KMS-11 (cell line): ENCODE data around the gene RUNX3.
"Not testable (repeated sequence)": the region's sequence is repeated elsewhere in the genome, so short reads cannot be mapped to it uniquely, and the experiment has no call there.

ENCODE experiments used
- H2AFZ ChIP-seq: fragments of 200-600 bp; sonication (generic); 2 replicates; pipeline ENCODE4 v1.6.1; 2016; ENCODE audit warnings: antibody characterized with exemption, mixed run types, low read depth
- H3K27ac ChIP-seq: fragments of 200-600 bp; sonication (generic); 2 replicates; pipeline ENCODE4 v1.6.1; 2016; ENCODE audit warnings: mild to moderate bottlenecking, mixed run types
- H3K27me3 ChIP-seq: fragments of 200-600 bp; sonication (generic); 2 replicates; pipeline ENCODE4 v1.6.1; 2017; ENCODE audit warnings: mild to moderate bottlenecking, low read depth, mixed run types, moderate library complexity; ENCODE audit not compliant: insufficient read depth
- H3K36me3 ChIP-seq: fragments of 200-600 bp; sonication (generic); 2 replicates; pipeline ENCODE4 v1.6.1; 2017; ENCODE audit warnings: mild to moderate bottlenecking, mixed run types; ENCODE audit not compliant: insufficient read depth
- H3K4me1 ChIP-seq: fragments of 200-600 bp; sonication (generic); 2 replicates; pipeline ENCODE4 v1.6.1; 2016; ENCODE audit warnings: mild to moderate bottlenecking, low read depth, mixed run types; ENCODE audit not compliant: poor library complexity, severe bottlenecking
- H3K4me2 ChIP-seq: fragments of 200-600 bp; sonication (generic); 2 replicates; pipeline ENCODE4 v1.7.0; 2016; ENCODE audit warnings: mild to moderate bottlenecking, mixed run types
- H3K4me3 ChIP-seq: fragments of 200-600 bp; sonication (generic); IDR thresholded peaks from 2 replicates; pipeline ENCODE4 v1.6.1; 2017; ENCODE audit warnings: low read depth, low read length, mixed read lengths; ENCODE audit not compliant: insufficient read depth
- H3K79me2 ChIP-seq: fragments of 200-600 bp; sonication (generic); 2 replicates; pipeline ENCODE4 v1.6.1; 2016; ENCODE audit warnings: low read depth, mixed run types; ENCODE audit not compliant: insufficient read depth
- H3K9ac ChIP-seq: fragments of 200-600 bp; sonication (generic); 2 replicates; pipeline ENCODE4 v1.6.1; 2016; ENCODE audit warnings: mild to moderate bottlenecking, mixed run types
- H4K20me1 ChIP-seq: fragments of 200-600 bp; sonication (generic); 2 replicates; pipeline ENCODE4 v1.6.1; 2016; ENCODE audit warnings: mild to moderate bottlenecking, mixed run types; ENCODE audit not compliant: insufficient read depth
- TF ChIP-seq, protein P1 (sequence below): fragments of 200-600 bp; sonication (generic); conservative IDR thresholded peaks from 2 replicates; pipeline ENCODE4 v1.6.1; 2017; ENCODE audit warnings: low read depth, mild to moderate bottlenecking, antibody characterized with exemption, low read length, moderate library complexity, mixed read lengths

RUNX3 gene

DNA sequence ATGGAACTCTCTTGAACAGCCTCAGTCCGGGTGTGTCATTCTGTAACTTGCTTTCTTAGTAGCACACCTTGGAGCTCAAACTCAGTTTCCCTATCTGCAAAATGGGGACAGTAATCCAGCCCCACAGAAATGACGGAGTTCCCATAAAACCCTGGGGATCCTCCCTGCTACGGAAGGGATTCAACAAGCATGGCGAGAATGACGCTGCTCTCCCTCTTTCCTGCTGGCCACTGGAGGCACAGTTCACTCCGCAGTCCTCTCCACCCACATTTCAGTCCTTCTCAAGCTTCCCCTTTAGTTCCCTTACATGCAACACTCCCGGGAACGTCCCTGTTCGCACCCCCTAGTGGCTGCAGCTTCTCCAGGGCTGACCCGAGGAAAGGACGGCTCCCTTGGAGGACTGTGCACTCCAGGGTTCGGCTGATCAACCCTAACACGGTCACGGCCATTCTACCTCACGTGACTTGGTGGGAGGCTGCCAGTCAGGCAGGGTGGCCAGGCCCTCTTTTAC, 20.6 kb downstream of the RUNX3 start:
- no peaks in the 10 kb centered on the region for H3K4me1 ChIP-seq
- H3K4me2 ChIP-seq: no peak overlapping the region
- no peaks in the 10 kb centered on the region for H3K27me3 ChIP-seq
- H4K20me1 ChIP-seq: no peaks in the 10 kb centered on the region; the same call in 1 of the 2 replicates
- TF ChIP-seq, protein P1, sequence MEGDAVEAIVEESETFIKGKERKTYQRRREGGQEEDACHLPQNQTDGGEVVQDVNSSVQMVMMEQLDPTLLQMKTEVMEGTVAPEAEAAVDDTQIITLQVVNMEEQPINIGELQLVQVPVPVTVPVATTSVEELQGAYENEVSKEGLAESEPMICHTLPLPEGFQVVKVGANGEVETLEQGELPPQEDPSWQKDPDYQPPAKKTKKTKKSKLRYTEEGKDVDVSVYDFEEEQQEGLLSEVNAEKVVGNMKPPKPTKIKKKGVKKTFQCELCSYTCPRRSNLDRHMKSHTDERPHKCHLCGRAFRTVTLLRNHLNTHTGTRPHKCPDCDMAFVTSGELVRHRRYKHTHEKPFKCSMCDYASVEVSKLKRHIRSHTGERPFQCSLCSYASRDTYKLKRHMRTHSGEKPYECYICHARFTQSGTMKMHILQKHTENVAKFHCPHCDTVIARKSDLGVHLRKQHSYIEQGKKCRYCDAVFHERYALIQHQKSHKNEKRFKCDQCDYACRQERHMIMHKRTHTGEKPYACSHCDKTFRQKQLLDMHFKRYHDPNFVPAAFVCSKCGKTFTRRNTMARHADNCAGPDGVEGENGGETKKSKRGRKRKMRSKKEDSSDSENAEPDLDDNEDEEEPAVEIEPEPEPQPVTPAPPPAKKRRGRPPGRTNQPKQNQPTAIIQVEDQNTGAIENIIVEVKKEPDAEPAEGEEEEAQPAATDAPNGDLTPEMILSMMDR: no peak
- no peak overlapping the region for H3K4me3 ChIP-seq
- H3K27ac ChIP-seq: no peak overlapping the region
- no peak overlapping the region for H2AFZ ChIP-seq
- no peaks in the 10 kb centered on the region; the same call in 1 of the 2 replicates for H3K36me3 ChIP-seq
- H3K9ac ChIP-seq: no peak overlapping the region
- peaks cover 34% of the 10 kb centered on the region for H3K79me2 ChIP-seq

DNA sequence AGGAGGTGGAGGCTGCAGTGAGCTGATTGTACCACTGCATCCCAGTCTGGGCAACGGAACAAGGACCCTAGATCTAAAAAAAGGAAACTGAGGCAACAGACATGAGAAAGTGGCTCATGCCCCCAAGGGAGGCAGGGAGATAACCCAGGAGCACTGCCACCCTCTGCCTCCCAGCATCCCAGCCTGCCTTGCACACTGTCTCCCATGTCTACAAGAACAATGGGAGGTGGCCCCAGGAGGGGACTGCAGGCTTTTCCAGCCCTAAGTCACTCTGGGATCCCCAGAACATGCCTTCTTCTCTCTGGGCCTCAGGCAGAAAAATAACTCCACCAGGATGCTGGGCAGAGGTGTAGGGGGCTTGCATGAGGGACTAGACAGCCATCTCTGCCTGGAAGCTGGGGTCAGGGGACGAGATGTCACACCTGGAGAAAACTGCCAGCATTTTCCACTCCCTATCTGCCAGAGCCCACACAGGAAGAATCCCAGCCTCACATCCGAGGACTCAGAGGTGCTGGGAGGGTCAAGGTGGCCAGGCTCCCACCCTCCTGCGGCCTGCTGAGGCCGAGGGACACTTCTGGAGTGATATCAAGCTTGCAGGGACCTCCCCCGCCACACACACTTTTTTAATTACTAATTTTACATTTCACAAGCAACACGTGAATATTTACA, 21.4 kb downstream of the RUNX3 start:
- Histone ChIP-seq H3K9ac (no peak overlapping the region), H3K27ac (no peak overlapping the region), H2AFZ (no peak overlapping the region), H3K36me3 (no peaks in the 10 kb centered on the region; the same call in 1 of the 2 replicates), H3K4me2 (no peak overlapping the region), H4K20me1 (no peaks in the 10 kb centered on the region; the same call in 1 of the 2 replicates), H3K4me1 (no peaks in the 10 kb centered on the region), H3K4me3 (no peak overlapping the region), H3K79me2 (peaks cover 34% of the 10 kb centered on the region), H3K27me3 (no peaks in the 10 kb centered on the region)
- TF ChIP-seq, protein P1: no peak

DNA sequence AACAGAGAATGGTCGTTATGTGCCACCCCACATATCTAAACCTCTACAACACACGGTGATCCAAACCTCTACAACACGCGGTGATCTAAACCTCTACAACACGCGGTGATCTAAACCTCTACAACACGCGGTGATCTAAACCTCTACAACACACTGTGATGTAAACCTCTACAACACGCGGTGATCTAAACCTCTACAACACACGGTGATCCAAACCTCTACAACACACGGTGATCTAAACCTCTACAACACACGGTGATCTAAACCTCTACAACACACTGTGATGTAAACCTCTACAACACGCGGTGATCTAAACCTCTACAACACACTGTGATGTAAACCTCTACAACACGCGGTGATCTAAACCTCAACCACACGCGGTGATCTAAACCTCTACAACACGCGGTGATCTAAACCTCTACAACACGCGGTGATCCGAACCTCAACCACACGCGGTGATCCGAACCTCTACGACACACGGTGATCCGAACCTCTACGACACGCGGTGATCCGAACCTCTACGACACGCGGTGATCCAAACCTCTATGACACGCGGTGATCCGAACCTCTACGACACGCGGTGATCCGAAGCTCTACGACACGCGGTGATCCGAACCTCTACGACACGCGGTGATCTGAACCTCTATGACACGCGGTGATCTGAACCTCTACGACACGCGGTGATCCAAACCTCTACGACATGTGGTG, 22.3 kb downstream of the RUNX3 start:
- not testable (repeated sequence) for H3K4me1 ChIP-seq, H3K4me2 ChIP-seq, H3K9ac ChIP-seq, H3K36me3 ChIP-seq, H3K27me3 ChIP-seq, H2AFZ ChIP-seq, H3K4me3 ChIP-seq, H4K20me1 ChIP-seq, H3K27ac ChIP-seq
- H3K79me2 ChIP-seq: peaks cover 34% of the 10 kb centered on the region

DNA sequence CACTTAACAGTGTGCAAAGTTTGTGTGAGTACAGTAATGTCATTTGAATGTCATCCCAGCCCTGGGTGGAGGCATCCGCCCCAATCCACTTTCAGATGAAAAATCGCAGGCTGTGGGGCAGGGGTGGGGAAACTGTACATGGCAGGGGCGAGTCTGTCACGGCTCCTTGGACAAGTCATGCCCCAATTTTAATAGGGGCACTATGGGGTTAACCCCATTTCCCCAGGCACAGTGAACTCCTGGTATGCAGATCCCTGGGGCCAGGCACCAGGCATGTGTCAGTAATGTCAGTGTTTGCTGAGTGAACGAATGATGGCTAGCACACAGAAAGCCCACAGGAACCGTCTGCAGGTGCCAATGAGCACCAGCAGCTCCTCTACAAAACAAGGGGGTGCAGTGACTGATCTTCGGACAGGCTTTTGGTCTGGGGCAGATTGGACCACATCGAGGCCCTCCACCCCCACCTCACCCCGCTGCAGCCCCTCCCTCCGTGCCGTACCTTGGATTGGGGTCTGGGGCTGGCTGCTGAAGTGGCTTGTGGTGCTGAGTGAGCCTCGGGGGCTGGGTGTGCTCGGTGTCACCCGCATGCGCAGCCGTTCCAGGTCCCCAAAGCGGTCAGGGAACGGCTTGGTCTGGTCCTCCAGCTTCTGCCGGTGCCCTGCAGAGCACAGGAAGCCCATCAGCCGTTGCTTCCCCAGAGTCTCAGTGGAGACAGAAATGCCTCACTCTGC, 23.2 kb downstream of the RUNX3 start:
- Histone ChIP-seq H4K20me1 (no peaks in the 10 kb centered on the region; the same call in 1 of the 2 replicates), H3K27ac (no peak overlapping the region), H3K9ac (no peak overlapping the region), H3K4me1 (no peaks in the 10 kb centered on the region), H2AFZ (no peak overlapping the region), H3K4me2 (no peak overlapping the region), H3K27me3 (no peaks in the 10 kb centered on the region), H3K79me2 (peaks cover 34% of the 10 kb centered on the region), H3K4me3 (no peak overlapping the region), H3K36me3 (peaks cover 5% of the 10 kb centered on the region; the same call in 1 of the 2 replicates)
- TF ChIP-seq, protein P1: no peak
